ENCODE results near the gene PGAP3. TPM values are rescaled to one million over a fixed set of nuclear protein-coding genes. Genes with fewer than 3 reads are reported as not detected.
"Not testable (repeated sequence)": the region's sequence is repeated elsewhere in the genome, so short reads cannot be mapped to it uniquely, and the experiment has no call there.

Gene PGAP3
- total RNA-seq, 1 donor from 2014 or later, result 23.5 TPM

GRCh38 chr17:39716073-39716818, 28.4 kb upstream of the PGAP3 start:
- Mint-ChIP-seq H3K36me3 (peaks cover 13% of the 10 kb centered on the region), H3K27ac (peak overlapping the region; percentile 82), H3K4me1 (ENCODE audit: unreplicated experiment) (peaks cover 4% of the 10 kb centered on the region)

GRCh38 chr17:39715375-39716072, 27.7 kb upstream of the PGAP3 start:
- H3K27me3 Mint-ChIP-seq, result no peaks in the 10 kb centered on the region
- no peak overlapping the region for H3K27ac Mint-ChIP-seq
- peaks cover 4% of the 10 kb centered on the region for H3K4me1 Mint-ChIP-seq (ENCODE audit: unreplicated experiment)
- H3K4me3 Mint-ChIP-seq, result no peak overlapping the region
- no peaks in the 10 kb centered on the region for H3K9me3 Mint-ChIP-seq
- no peak for TF ChIP-seq CTCF (conservative IDR thresholded peaks at IDR 0.05)
- H3K36me3 Mint-ChIP-seq, result peaks cover 13% of the 10 kb centered on the region
- no peak for DNase-seq (ENCODE audit: extremely low spot score, unreplicated experiment)

More at GRCh38 chr17:39716073-39716818, 28.4 kb upstream of the PGAP3 start:
- no peak overlapping the region for H3K4me3 Mint-ChIP-seq
- DNase-seq (ENCODE audit: extremely low spot score, unreplicated experiment), result no peak
- no peak for TF ChIP-seq CTCF (conservative IDR thresholded peaks at IDR 0.05)
- H3K27me3 Mint-ChIP-seq, result no peaks in the 10 kb centered on the region
- no peaks in the 10 kb centered on the region for H3K9me3 Mint-ChIP-seq

- Mint-ChIP-seq H3K27ac (no peak overlapping the region), H3K4me3 (no peak overlapping the region), H3K4me1 (ENCODE audit: unreplicated experiment) (no peaks in the 10 kb centered on the region), H3K36me3 (peaks cover 6% of the 10 kb centered on the region), H3K9me3 (no peaks in the 10 kb centered on the region), H3K27me3 (no peaks in the 10 kb centered on the region)
- no peak for DNase-seq (ENCODE audit: extremely low spot score, unreplicated experiment)
- TF ChIP-seq CTCF (conservative IDR thresholded peaks at IDR 0.05), result no peak
Observed at GRCh38 chr17:39714234-39714633, 26.4 kb upstream of the PGAP3 start.

- no peaks in the 10 kb centered on the region for H3K9me3 Mint-ChIP-seq
- peaks cover 6% of the 10 kb centered on the region for H3K36me3 Mint-ChIP-seq
- no peak overlapping the region for H3K4me3 Mint-ChIP-seq
- DNase-seq (ENCODE audit: extremely low spot score, unreplicated experiment), result no peak
- no peaks in the 10 kb centered on the region for H3K4me1 Mint-ChIP-seq (ENCODE audit: unreplicated experiment)
- H3K27me3 Mint-ChIP-seq, result no peaks in the 10 kb centered on the region
- no peak for TF ChIP-seq CTCF (conservative IDR thresholded peaks at IDR 0.05)
- H3K27ac Mint-ChIP-seq, result no peak overlapping the region
Observed at GRCh38 chr17:39711851-39712250, 24.0 kb upstream of the PGAP3 start.

GRCh38 chr17:39711071-39711470, 23.2 kb upstream of the PGAP3 start:
- not testable (repeated sequence) for H3K9me3 Mint-ChIP-seq, H3K36me3 Mint-ChIP-seq

More at GRCh38 chr17:39711071-39711470, 23.2 kb upstream of the PGAP3 start:
- H3K27ac Mint-ChIP-seq; H3K27me3 Mint-ChIP-seq; H3K4me3 Mint-ChIP-seq; DNase-seq (ENCODE audit: extremely low spot score, unreplicated experiment); H3K4me1 Mint-ChIP-seq (ENCODE audit: unreplicated experiment): not testable (repeated sequence)
